ENCODE results near the gene ACKR2. TPM values are rescaled to one million over a fixed set of nuclear protein-coding genes. Genes with fewer than 3 reads are reported as not detected.

Gene ACKR2
- total and polyA plus RNA-seq, 2 of the 13 experiments (the other 11 are each of a cell fraction or from before 2014, with no cell fraction given), result 1.1 to 1.9 TPM

- no peak for ATAC-seq
- FAIRE-seq, result no peak
- Histone ChIP-seq H3K4me1 (ENCODE audit: insufficient read depth, low read length) (peaks cover 16% of the 10 kb centered on the region), H4K20me1 (ENCODE audit: insufficient read depth, low read length) (no peaks in the 10 kb centered on the region), H2AFZ (ENCODE audit: low read length) (no peak overlapping the region), H3K4me2 (ENCODE audit: low read depth, low read length) (no peak overlapping the region), H3K79me2 (ENCODE audit: insufficient read depth, low read length) (no peaks in the 10 kb centered on the region), H3K27me3 (ENCODE audit: control insufficient read depth in 1 of 2, insufficient read depth in 2 of 2, low read length in 2 of 2) (peaks cover 2 to 25% of the 10 kb centered on the region in 2 experiments; a peak in 3 of 5 replicates), H3K36me3 (replicated peaks in 1 of 2; ENCODE audit: control insufficient read depth in 1 of 2, insufficient read depth in 2 of 2, low read length in 2 of 2) (no peaks in the 10 kb centered on the region), H3K4me3 (replicated peaks in 1 of 3; ENCODE audit: insufficient read depth in 1 of 3, low read depth in 2 of 3, low read length in 3 of 3) (no peak overlapping the region), H3K9me3 (ENCODE audit: low read length) (no peaks in the 10 kb centered on the region), H3K27ac (ENCODE audit: extremely low read length, insufficient read depth, low read length) (no peak overlapping the region), H3K9ac (ENCODE audit: insufficient read depth, low read depth, low read length) (no peak overlapping the region)
- in situ Hi-C loops (cut with HindIII; ENCODE audit: extremely low pct_ligation_motif_present, low pct_unique_long_range_greater_than_20kb) (no loop called here), intact Hi-C loops (cut with micrococcal nuclease; ENCODE audit: unreplicated experiment) (no loop called here)
- CTCF ChIA-PET (ENCODE audit: low intra/inter-chr PET ratio, low total read pairs), result no interaction called here
- BruUV-seq (replicated peaks), result no TSS peak
- DNase-seq (ENCODE audit: low spot score), result no peak
- WGBS (ENCODE audit: low lambda C conversion rate), result 4% methylated on average over 1 of the region's 1 CpG
- TF ChIP-seq TFDP1 (CRISPR knock-in tag; IDR thresholded peaks at IDR 0.05; ENCODE audit: borderline replicate concordance) (no peak), TAF1 (CRISPR knock-in tag; IDR thresholded peaks at IDR 0.05) (no peak), PCBP2 (optimal IDR thresholded peaks at IDR 0.05; ENCODE audit: low read depth, low read length, poor library complexity, severe bottlenecking) (peak; percentile 38), ZBTB39 (CRISPR knock-in tag; IDR thresholded peaks at IDR 0.05) (no peak)
- POLR2A ChIA-PET, result no interaction called here
These were observed 94.8 kb downstream of the ACKR2 start for GRCh38 chr3:42904076-42904475.

- no peak for FAIRE-seq
- no TSS peak for BruUV-seq (replicated peaks)
- no peak overlapping the region for H3K27ac ChIP-seq (ENCODE audit: extremely low read length, insufficient read depth, low read length)
These were observed 96.5 kb downstream of the ACKR2 start for GRCh38 chr3:42905740-42906069.

More at GRCh38 chr3:42905740-42906069, 96.5 kb downstream of the ACKR2 start:
- no peaks in the 10 kb centered on the region for H3K9me3 ChIP-seq (ENCODE audit: low read length)
- H3K27me3 ChIP-seq (ENCODE audit: control insufficient read depth in 1 of 2, insufficient read depth in 2 of 2, low read length in 2 of 2), result peaks cover 2 to 25% of the 10 kb centered on the region in 2 experiments; a peak in 3 of 5 replicates
- no peak overlapping the region for H3K9ac ChIP-seq (ENCODE audit: insufficient read depth, low read depth, low read length)
- no peak overlapping the region for H2AFZ ChIP-seq (ENCODE audit: low read length)
- intact Hi-C loops (cut with micrococcal nuclease; ENCODE audit: unreplicated experiment), result no loop called here
- no peak for TF ChIP-seq SMAD3 (CRISPR knock-in tag; IDR thresholded peaks at IDR 0.05)
- no peak for TF ChIP-seq CENPT (CRISPR knock-in tag; IDR thresholded peaks at IDR 0.05; ENCODE audit: low read depth)
- no peak overlapping the region for H3K4me2 ChIP-seq (ENCODE audit: low read depth, low read length)
- H3K79me2 ChIP-seq (ENCODE audit: insufficient read depth, low read length), result no peaks in the 10 kb centered on the region
- DNase-seq (ENCODE audit: low spot score) (no peak), ATAC-seq (no peak)
- in situ Hi-C loops (cut with HindIII; ENCODE audit: extremely low pct_ligation_motif_present, low pct_unique_long_range_greater_than_20kb), result no loop called here
- peaks cover 15% of the 10 kb centered on the region for H3K4me1 ChIP-seq (ENCODE audit: insufficient read depth, low read length)
- ChIA-PET CTCF (ENCODE audit: low intra/inter-chr PET ratio, low total read pairs) (no interaction called here), POLR2A (no interaction called here)
- H4K20me1 ChIP-seq (ENCODE audit: insufficient read depth, low read length), result no peaks in the 10 kb centered on the region
- no peaks in the 10 kb centered on the region for H3K36me3 ChIP-seq (replicated peaks in 1 of 2; ENCODE audit: control insufficient read depth in 1 of 2, insufficient read depth in 2 of 2, low read length in 2 of 2)
- H3K4me3 ChIP-seq (replicated peaks in 1 of 3; ENCODE audit: insufficient read depth in 1 of 3, low read depth in 2 of 3, low read length in 3 of 3), result no peak overlapping the region
- 73% methylated on average over 12 of the region's 12 CpGs for WGBS (ENCODE audit: low lambda C conversion rate)
